HT1080 (cell line): ENCODE results near the gene ADORA1. TPM values are rescaled to one million over a fixed set of nuclear protein-coding genes. Genes with fewer than 3 reads are reported as not detected.

Source experiments
- DNase-seq: peaks from one replicate; pipeline ENCODE4 v3.0.0-alpha.2; 2015; ENCODE audit warnings: low read depth
- polyA plus RNA-seq, 2 experiments: library from polyadenylated mRNA; depleted of rRNA; stranded (reverse); fragments of >200 nt; gene quantifications; 2 replicates each; pipeline ENCODE4 v1.2.3, GENCODE V29; 2015
- total RNA-seq: library from RNA; depleted of rRNA; stranded (reverse); fragments of >200 nt; shearing (Covaris generic); gene quantifications from 2 replicates; pipeline ENCODE4 v1.2.3, GENCODE V29; 2014; rRNA removed

ADORA1 gene
- 3.8 and 6.2 TPM in 2 replicates for total RNA-seq
- 2.3 and 3.5 TPM in 2 replicates for polyA plus RNA-seq (2015; cell fraction: cytosol; rRNA removed)
- 3.4 and 6.7 TPM in 2 replicates for polyA plus RNA-seq (2015; cell fraction: nucleus; rRNA removed)

- peak; percentile 46 for DNase-seq
Measured at GRCh38 chr1:203127666-203128430, at the start of gene ADORA1. ADORA1 (plus strand) TSS chr1:203127726; CDS start chr1:203128842, 1,116 bp downstream.

GRCh38 chr1:203077956-203078355 lies 49.6 kb upstream of the ADORA1 start:
- DNase-seq: no peak

- DNase-seq: no peak
Measured at GRCh38 chr1:203078478-203078877, 49.0 kb upstream of the ADORA1 start.

GRCh38 chr1:203080456-203080855 lies 47.1 kb upstream of the ADORA1 start:
- no peak for DNase-seq

- DNase-seq: no peak
Measured at GRCh38 chr1:203081465-203082230, 45.9 kb upstream of the ADORA1 start.

GRCh38 chr1:203082231-203082505 lies 45.4 kb upstream of the ADORA1 start:
- DNase-seq: no peak

- no peak for DNase-seq
Measured at GRCh38 chr1:203082571-203083462, 44.7 kb upstream of the ADORA1 start.

- no peak for DNase-seq
Measured at GRCh38 chr1:203083463-203083921, 44.0 kb upstream of the ADORA1 start.

- DNase-seq: no peak
Measured at GRCh38 chr1:203084588-203085527, 42.7 kb upstream of the ADORA1 start.

- no peak for DNase-seq
Measured at GRCh38 chr1:203085528-203086406, 41.8 kb upstream of the ADORA1 start, which contains the start of gene MYOG. MYOG (minus strand) TSS chr1:203086012; CDS start chr1:203085961, 51 bp downstream.

- no peak for DNase-seq
Measured at GRCh38 chr1:203086992-203087763, 40.3 kb upstream of the ADORA1 start.

GRCh38 chr1:203088441-203088840 lies 39.1 kb upstream of the ADORA1 start:
- DNase-seq: no peak

GRCh38 chr1:203089001-203089650 lies 38.4 kb upstream of the ADORA1 start:
- no peak for DNase-seq

- DNase-seq: no peak
Measured at GRCh38 chr1:203089651-203090045, 37.9 kb upstream of the ADORA1 start.

GRCh38 chr1:203090421-203091198 lies 36.9 kb upstream of the ADORA1 start:
- no peak for DNase-seq

- DNase-seq: no peak
Measured at GRCh38 chr1:203091199-203091477, 36.4 kb upstream of the ADORA1 start.

GRCh38 chr1:203091761-203092330 lies 35.7 kb upstream of the ADORA1 start:
- no peak for DNase-seq
